Natural killer cell (primary cell): ENCODE measurements around the gene SMAD7. TPM values are rescaled to one million over a fixed set of nuclear protein-coding genes. Genes with fewer than 3 reads are reported as not detected.

ENCODE experiments used
- ATAC-seq, 3 donors: fragments of 150-1000 bp in 2 of 3; fragments of 200-7000 bp in 1 of 3; cut with Tn5 transposase; 1 replicate in 1 of 3; 2 replicates in 2 of 3; pipeline ENCODE4 v1.10.0; 2021; ENCODE audit warnings: mild to moderate bottlenecking in 2 of 3, moderate library complexity in 2 of 3
- DNase-seq, 2 donors: peaks; one replicate each; pipeline versions ENCODE4 v3.0.0 to v3.0.0-alpha.2; 2013 to 2021; ENCODE audit warnings: mixed read lengths in 1 of 2
- H3K27ac ChIP-seq: one replicate; pipeline ENCODE4 v1.5.1; 2013; ENCODE audit warnings: mild to moderate bottlenecking, low read length
- H3K27me3 ChIP-seq: one replicate; pipeline ENCODE4 v1.6.1; 2013; ENCODE audit warnings: low read length; ENCODE audit not compliant: control insufficient read depth, insufficient read depth
- H3K36me3 ChIP-seq: one replicate; pipeline ENCODE4 v1.6.1; 2013; ENCODE audit warnings: low read length; ENCODE audit not compliant: control insufficient read depth, insufficient read depth
- H3K4me1 ChIP-seq: one replicate; pipeline ENCODE4 v1.6.1; 2013; ENCODE audit warnings: low read length; ENCODE audit not compliant: control insufficient read depth, insufficient read depth
- H3K4me3 ChIP-seq: one replicate; pipeline ENCODE4 v1.5.1; 2013; ENCODE audit warnings: low read length
- H3K9me3 ChIP-seq: one replicate; pipeline ENCODE4 v1.6.1; 2013; ENCODE audit warnings: low read length; ENCODE audit not compliant: control insufficient read depth, insufficient read depth
- H3K27ac Mint-ChIP-seq, 2 donors: one replicate each; pipeline ENCODE4 v1.8.0; 2022; ENCODE audit warnings: mild to moderate bottlenecking in 2 of 2, mixed read lengths in 2 of 2, moderate library complexity in 1 of 2
- H3K27me3 Mint-ChIP-seq, 2 donors: one replicate each; pipeline ENCODE4 v1.8.0; 2022; ENCODE audit warnings: low read depth in 2 of 2, mixed read lengths in 2 of 2
- H3K36me3 Mint-ChIP-seq: one replicate; pipeline ENCODE4 v1.8.0; 2022; ENCODE audit warnings: mixed read lengths
- H3K4me1 Mint-ChIP-seq, 2 donors: one replicate each; pipeline ENCODE4 v1.8.0; 2022; ENCODE audit warnings: mixed read lengths in 2 of 2
- H3K4me3 Mint-ChIP-seq: one replicate; pipeline ENCODE4 v1.8.0; 2022; ENCODE audit warnings: mild to moderate bottlenecking, moderate library complexity, mixed read lengths
- H3K9me3 Mint-ChIP-seq, 2 donors: one replicate each; pipeline ENCODE4 v1.8.0; 2022; ENCODE audit warnings: mixed read lengths in 2 of 2
- WGBS: methylation state at CpG from one replicate; pipeline ENCODE4 v1.1.7; 2013; ENCODE audit warnings: missing lambda C conversion rate; ENCODE audit not compliant: insufficient coverage; 5-methylcytosine and 5-hydroxymethylcytosine counted together
- intact Hi-C: fragments of 100-400 bp; cut with micrococcal nuclease; formaldehyde crosslinking; loops from one replicate; pipeline ENCODE4 v1.14.2; 2022
- total RNA-seq, 4 donors: library from RNA; stranded (reverse); fragments of 120-200 nt in 1 of 4; gene quantifications; one replicate each; pipeline versions ENCODE4 v1.2.3 to v1.2.4, GENCODE V29; 2013 to 2022
- TF ChIP-seq, protein P1 (sequence below): fragments of 200-600 bp; IDR thresholded peaks from one replicate; pipeline ENCODE4 v1.8.0; 2022; ENCODE audit warnings: antibody characterized with exemption

Gene SMAD7
- total RNA-seq, 3 donors from 2014 or later (not counting 1 experiment from before 2014, with no cell fraction given): 127 to 204 (median 182) TPM

DNA sequence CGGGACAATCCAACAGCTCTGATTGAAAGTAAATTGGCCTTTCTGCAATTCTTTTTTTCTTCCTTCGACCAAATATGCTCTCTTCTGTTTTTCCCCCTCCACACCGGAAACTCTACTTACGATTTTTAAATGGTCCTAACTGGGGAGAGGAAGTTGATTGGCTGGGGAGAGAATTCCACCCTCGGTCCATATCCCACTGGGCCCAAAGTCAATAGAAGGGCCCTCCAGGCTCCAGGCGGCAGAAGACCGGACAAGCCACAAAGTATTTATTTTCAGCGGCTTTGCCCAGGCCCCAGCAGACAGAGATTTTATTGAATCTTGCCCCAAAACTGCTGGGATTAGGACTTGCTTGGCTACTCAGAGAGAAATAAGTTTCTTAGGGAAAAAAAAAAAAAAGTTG is 37.1 kb upstream of the SMAD7 start:
- Mint-ChIP-seq H3K9me3 (no peaks in the 10 kb centered on the region), H3K27ac (no peak overlapping the region), H3K4me3 (no peak overlapping the region), H3K27me3 (peaks cover 0 to 5% of the 10 kb centered on the region in 2 donors), H3K36me3 (no peaks in the 10 kb centered on the region), H3K4me1 (peaks cover 8 to 16% of the 10 kb centered on the region in 2 donors)
- 91% methylated on average over 6 of the region's 8 CpGs for WGBS
- TF ChIP-seq, protein P1, sequence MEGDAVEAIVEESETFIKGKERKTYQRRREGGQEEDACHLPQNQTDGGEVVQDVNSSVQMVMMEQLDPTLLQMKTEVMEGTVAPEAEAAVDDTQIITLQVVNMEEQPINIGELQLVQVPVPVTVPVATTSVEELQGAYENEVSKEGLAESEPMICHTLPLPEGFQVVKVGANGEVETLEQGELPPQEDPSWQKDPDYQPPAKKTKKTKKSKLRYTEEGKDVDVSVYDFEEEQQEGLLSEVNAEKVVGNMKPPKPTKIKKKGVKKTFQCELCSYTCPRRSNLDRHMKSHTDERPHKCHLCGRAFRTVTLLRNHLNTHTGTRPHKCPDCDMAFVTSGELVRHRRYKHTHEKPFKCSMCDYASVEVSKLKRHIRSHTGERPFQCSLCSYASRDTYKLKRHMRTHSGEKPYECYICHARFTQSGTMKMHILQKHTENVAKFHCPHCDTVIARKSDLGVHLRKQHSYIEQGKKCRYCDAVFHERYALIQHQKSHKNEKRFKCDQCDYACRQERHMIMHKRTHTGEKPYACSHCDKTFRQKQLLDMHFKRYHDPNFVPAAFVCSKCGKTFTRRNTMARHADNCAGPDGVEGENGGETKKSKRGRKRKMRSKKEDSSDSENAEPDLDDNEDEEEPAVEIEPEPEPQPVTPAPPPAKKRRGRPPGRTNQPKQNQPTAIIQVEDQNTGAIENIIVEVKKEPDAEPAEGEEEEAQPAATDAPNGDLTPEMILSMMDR: no peak
- Histone ChIP-seq H3K4me3 (no peak overlapping the region), H3K27ac (no peak overlapping the region), H3K4me1 (peaks cover 16% of the 10 kb centered on the region), H3K27me3 (no peaks in the 10 kb centered on the region), H3K36me3 (no peaks in the 10 kb centered on the region), H3K9me3 (no peaks in the 10 kb centered on the region)
- ATAC-seq (no peak), DNase-seq (no peak)
- intact Hi-C loops: no loop called here

DNA sequence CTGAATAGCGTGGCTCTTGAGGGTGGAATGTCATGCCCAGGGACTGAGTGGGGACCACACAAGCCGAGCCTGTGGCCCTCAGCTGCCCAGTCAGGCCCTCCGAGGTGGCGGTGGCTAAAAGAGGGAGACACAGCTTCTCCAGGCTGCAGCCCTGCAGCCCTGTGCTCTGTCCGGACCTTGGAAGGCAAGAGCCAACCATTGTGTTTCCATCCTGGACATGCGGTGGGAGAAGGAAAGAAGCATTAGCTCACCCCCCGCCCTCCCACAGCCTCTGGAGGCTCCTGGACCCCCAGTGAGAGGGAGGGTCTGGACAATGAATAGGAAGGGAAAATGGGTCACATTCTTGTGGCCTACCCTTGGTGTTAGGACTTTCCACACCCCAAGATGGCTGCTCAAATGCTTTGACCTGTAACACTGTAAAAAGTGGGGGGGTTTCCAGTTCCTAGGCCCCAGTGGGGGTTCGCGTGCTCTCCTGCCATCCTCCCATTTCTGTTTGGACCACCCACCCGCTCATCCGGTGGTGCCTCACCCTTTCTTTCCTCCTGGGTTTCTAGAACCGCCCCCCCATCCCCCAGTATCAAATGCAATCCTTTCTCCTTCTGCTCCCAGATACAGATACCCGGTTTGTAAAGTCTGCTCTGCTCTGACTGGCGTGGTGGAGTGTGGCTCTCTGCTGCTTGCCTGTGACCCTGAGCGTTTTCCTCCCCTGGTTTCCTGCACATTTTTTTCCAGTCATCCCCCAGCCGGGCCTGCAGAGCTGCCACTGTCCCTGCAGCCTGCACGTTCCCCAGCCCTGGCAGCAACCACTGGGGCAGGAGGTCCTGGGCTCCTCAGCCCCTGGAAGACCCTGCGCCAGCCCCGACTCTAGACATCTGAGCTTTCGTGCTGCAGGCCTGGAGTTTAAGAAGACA is 36.3 kb upstream of the SMAD7 start:
- Mint-ChIP-seq H3K9me3 (no peaks in the 10 kb centered on the region), H3K4me3 (no peak overlapping the region), H3K27me3 (peaks cover 4 to 6% of the 10 kb centered on the region in 2 donors), H3K36me3 (no peaks in the 10 kb centered on the region), H3K27ac (no peak overlapping the region), H3K4me1 (peaks cover 13 to 14% of the 10 kb centered on the region in 2 donors)
- Histone ChIP-seq H3K27me3 (peaks cover under 1% of the 10 kb centered on the region), H3K4me1 (peaks cover 11% of the 10 kb centered on the region), H3K9me3 (no peaks in the 10 kb centered on the region), H3K36me3 (no peaks in the 10 kb centered on the region), H3K4me3 (no peak overlapping the region), H3K27ac (no peak overlapping the region)
- intact Hi-C loops: no loop called here
- TF ChIP-seq, protein P1: no peak
- ATAC-seq (no peak), DNase-seq (no peak)
- 90% methylated on average over 20 of the region's 20 CpGs for WGBS

DNA sequence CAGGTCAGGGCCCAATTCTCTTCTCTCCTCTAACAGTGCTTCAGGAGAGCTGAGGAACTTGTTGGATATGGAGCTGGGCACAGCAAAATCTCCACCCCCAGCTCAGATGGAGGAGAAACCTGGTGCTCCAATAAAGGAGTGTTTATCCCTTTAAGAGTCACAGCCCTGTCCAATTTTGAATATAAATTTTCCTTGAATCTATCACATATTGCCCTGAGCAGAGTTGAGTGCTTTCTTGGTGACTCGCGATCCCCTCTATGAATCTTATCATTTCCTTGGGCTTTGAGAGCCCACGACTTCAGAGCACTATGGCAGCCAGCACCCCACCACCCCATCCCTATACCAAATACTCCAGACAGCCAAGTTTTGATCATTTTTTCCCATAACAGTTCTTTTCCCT is 34.4 kb upstream of the SMAD7 start:
- no peaks in the 10 kb centered on the region for H3K36me3 ChIP-seq
- H3K4me3 ChIP-seq: no peak overlapping the region
- no peaks in the 10 kb centered on the region for H3K4me1 ChIP-seq
- peaks cover 2% of the 10 kb centered on the region for H3K27me3 ChIP-seq
- Mint-ChIP-seq H3K4me1 (peaks cover 7 to 8% of the 10 kb centered on the region in 2 donors), H3K4me3 (no peak overlapping the region), H3K27ac (no peak overlapping the region), H3K27me3 (peaks cover 5 to 7% of the 10 kb centered on the region in 2 donors), H3K36me3 (no peaks in the 10 kb centered on the region), H3K9me3 (no peaks in the 10 kb centered on the region)
- TF ChIP-seq, protein P1: no peak
- DNase-seq (no peak), ATAC-seq (no peak)
- no peaks in the 10 kb centered on the region for H3K9me3 ChIP-seq
- 84% methylated on average over 3 of the region's 3 CpGs for WGBS
- H3K27ac ChIP-seq: no peak overlapping the region
- intact Hi-C loops: no loop called here
